OCI-LY7 (cell line): ENCODE measurements around the gene FN1.

Experiments
- CTCF ChIP-seq: fragments of 200-600 bp; sonication (generic); conservative IDR thresholded peaks from 2 replicates; pipeline ENCODE4 v1.5.1; 2014; ENCODE audit warnings: mild to moderate bottlenecking, antibody characterized with exemption, low read length, moderate library complexity, mixed read lengths
- EZH2phosphoT487 ChIP-seq: fragments of 200-600 bp; sonication (generic); IDR thresholded peaks from 2 replicates; pipeline ENCODE4 v1.6.1; 2018; ENCODE audit warnings: low read depth, borderline replicate concordance, mild to moderate bottlenecking, mixed run types, antibody characterized with exemption, low read length, moderate library complexity, mixed read lengths

- TF ChIP-seq EZH2phosphoT487 (no peak), CTCF (no peak)
Measured at GRCh38 chr2:215451012-215451756, 15.3 kb upstream of the FN1 start.
